H1 (cell line): ENCODE data around the gene SMAP1. TPM values are rescaled to one million over a fixed set of nuclear protein-coding genes. Genes with fewer than 3 reads are reported as not detected.

Experiments used
- CTCF ChIA-PET: fragments of 300-600 bp; sonication (Branson Sonifier 250); formaldehyde crosslinking; loops from one replicate; lab custom pipeline; 2021; ENCODE audit not compliant: partially characterized antibody; lab: Charles Lee
- POLR2A ChIA-PET: fragments of 300-600 bp; sonication (Branson Sonifier 250); formaldehyde crosslinking; loops from one replicate; lab custom pipeline; 2021; ENCODE audit warnings: inconsistent platforms; ENCODE audit not compliant: partially characterized antibody; lab: Charles Lee
- DNase-seq, 2 experiments: peaks; one replicate each; pipeline versions ENCODE4 v3.0.0 to v3.0.0-alpha.2; 2010 to 2022; ENCODE audit warnings: low spot score in 2 of 2, low read depth in 1 of 2, mixed read lengths in 1 of 2
- FAIRE-seq: peaks from 2 replicates; lab custom pipeline; 2011; peaks lifted over from hg19 to GRCh38; lab: Jason Lieb, UNC
- H2AFZ ChIP-seq: 2 replicates; pipeline ENCODE4 v1.8.1; 2012; ENCODE audit warnings: low read length, inconsistent platforms
- H2AK5ac ChIP-seq: 2 replicates; pipeline ENCODE4 v1.6.1; 2013; ENCODE audit warnings: low read depth, low read length
- H2BK120ac ChIP-seq: replicated peaks from 2 replicates; pipeline ENCODE3; 2013; ENCODE audit warnings: low read depth, low read length, inconsistent platforms
- H2BK12ac ChIP-seq: 2 replicates; pipeline ENCODE4 v1.6.1; 2013; ENCODE audit warnings: low read depth, low read length
- H2BK15ac ChIP-seq: 2 replicates; pipeline ENCODE4 v1.6.1; 2013; ENCODE audit warnings: low read length
- H2BK20ac ChIP-seq: 2 replicates; pipeline ENCODE4 v1.6.1; 2013; ENCODE audit warnings: low read length
- H2BK5ac ChIP-seq: 2 replicates; pipeline ENCODE4 v1.6.1; 2013; ENCODE audit warnings: low read depth, low read length
- H3K14ac ChIP-seq: 2 replicates; pipeline ENCODE4 v1.6.1; 2013; ENCODE audit warnings: inconsistent platforms; ENCODE audit not compliant: insufficient read length
- H3K18ac ChIP-seq: 2 replicates; pipeline ENCODE4 v1.6.1; 2013; ENCODE audit warnings: low read length; ENCODE audit errors: extremely low read depth
- H3K23ac ChIP-seq: 2 replicates; pipeline ENCODE4 v1.6.1; 2013; ENCODE audit warnings: inconsistent platforms; ENCODE audit not compliant: insufficient read length
- H3K23me2 ChIP-seq: 2 replicates; pipeline ENCODE4 v1.6.1; 2013; ENCODE audit warnings: low read depth, low read length
- H3K27ac ChIP-seq: 2 replicates; pipeline ENCODE4 v1.6.1; 2011; ENCODE audit warnings: low read depth, low read length, inconsistent platforms
- H3K27me3 ChIP-seq, 4 experiments: replicated peaks in 1 of 4; 1 replicate in 1 of 4; 2 replicates in 3 of 4; pipeline versions ENCODE4 v1.6.1 to v1.8.1; 2011 to 2013; ENCODE audit warnings: low read length in 3 of 4, mild to moderate bottlenecking in 3 of 4, inconsistent platforms in 2 of 4, mixed read lengths in 2 of 4, moderate library complexity in 1 of 4; ENCODE audit not compliant: control insufficient read depth in 3 of 4, insufficient read depth in 3 of 4; ENCODE audit errors: extremely low read depth in 1 of 4
- H3K36me3 ChIP-seq, 4 experiments: 2 replicates each; pipeline versions ENCODE4 v1.6.1 to v1.8.1; 2011 to 2013; ENCODE audit warnings: mild to moderate bottlenecking in 4 of 4, low read length in 3 of 4, moderate library complexity in 2 of 4, control low read depth in 1 of 4, inconsistent platforms in 1 of 4; ENCODE audit not compliant: insufficient read depth in 4 of 4, control insufficient read depth in 2 of 4
- H3K4ac ChIP-seq: replicated peaks from 2 replicates; pipeline ENCODE3; 2013; ENCODE audit warnings: low read length, low read depth, mixed read lengths, inconsistent platforms; ENCODE audit not compliant: insufficient read length
- H3K4me1 ChIP-seq, 4 experiments: replicated peaks in 1 of 4; 1 replicate in 1 of 4; 2 replicates in 3 of 4; pipeline versions ENCODE4 v1.6.1 to v1.8.1; 2011 to 2013; ENCODE audit warnings: low read length in 3 of 4, inconsistent platforms in 2 of 4, mixed read lengths in 1 of 4; ENCODE audit not compliant: insufficient read depth in 4 of 4, control insufficient read depth in 3 of 4
- H3K4me2 ChIP-seq, 2 experiments: 2 replicates each; pipeline versions ENCODE4 v1.6.1 to v1.8.1; 2011 to 2013; ENCODE audit warnings: low read depth in 2 of 2, low read length in 2 of 2, control low read depth in 1 of 2, inconsistent platforms in 1 of 2, mild to moderate bottlenecking in 1 of 2; ENCODE audit not compliant: insufficient read depth in 1 of 2
- H3K4me3 ChIP-seq, 4 experiments: fragments of 200-600, 300-600 bp in 1 of 4; sonication (generic), shearing (Covaris generic), sonication (Bioruptor Twin) in 1 of 4; 2 replicates each; pipeline versions ENCODE4 v1.5.1 to v1.8.1; 2011 to 2016; ENCODE audit warnings: low read length in 4 of 4, low read depth in 3 of 4, control low read depth in 2 of 4, inconsistent platforms in 2 of 4, mild to moderate bottlenecking in 2 of 4, mixed read lengths in 1 of 4, moderate library complexity in 1 of 4; ENCODE audit not compliant: insufficient read depth in 2 of 4; ENCODE audit errors: extremely low read depth in 1 of 4
- H3K56ac ChIP-seq: replicated peaks from 2 replicates; pipeline ENCODE3; 2013; ENCODE audit warnings: low read depth, mild to moderate bottlenecking, mixed read lengths, low read length, inconsistent platforms; ENCODE audit not compliant: insufficient read length
- H3K79me1 ChIP-seq: 2 replicates; pipeline ENCODE4 v1.6.1; 2013; ENCODE audit warnings: low read depth, low read length, control low read depth
- H3K79me2 ChIP-seq, 2 experiments: 2 replicates each; pipeline versions ENCODE4 v1.6.1 to v1.8.1; 2012 to 2013; ENCODE audit warnings: low read length in 2 of 2, mild to moderate bottlenecking in 2 of 2, inconsistent platforms in 1 of 2; ENCODE audit not compliant: insufficient read depth in 2 of 2, control insufficient read depth in 1 of 2
- H3K9ac ChIP-seq, 4 experiments: replicated peaks in 1 of 4; 1 replicate in 1 of 4; 2 replicates in 3 of 4; pipeline versions ENCODE4 v1.6.1 to v1.8.1; 2011 to 2013; ENCODE audit warnings: low read depth in 3 of 4, low read length in 3 of 4, control low read depth in 2 of 4, mild to moderate bottlenecking in 2 of 4, moderate library complexity in 2 of 4, inconsistent platforms in 1 of 4; ENCODE audit errors: extremely low read depth in 1 of 4
- H3K9me3 ChIP-seq, 2 experiments: 2 replicates each; pipeline versions ENCODE4 v1.6.1 to v1.8.1; 2012 to 2013; ENCODE audit warnings: mild to moderate bottlenecking in 2 of 2, moderate library complexity in 2 of 2, control low read depth in 1 of 2, inconsistent platforms in 1 of 2, low read depth in 1 of 2, low read length in 1 of 2, mixed read lengths in 1 of 2; ENCODE audit not compliant: insufficient read depth in 2 of 2
- H4K20me1 ChIP-seq, 2 experiments: replicated peaks in 1 of 2; 2 replicates each; pipeline versions ENCODE3 to v1.8.1; 2011 to 2013; ENCODE audit warnings: inconsistent platforms in 2 of 2, low read length in 2 of 2, mild to moderate bottlenecking in 1 of 2; ENCODE audit not compliant: insufficient read depth in 2 of 2, control insufficient read depth in 1 of 2
- H4K5ac ChIP-seq: 2 replicates; pipeline ENCODE4 v1.6.1; 2013; ENCODE audit warnings: low read length, low read depth, mixed read lengths, inconsistent platforms; ENCODE audit not compliant: insufficient read length
- H4K8ac ChIP-seq: 2 replicates; pipeline ENCODE4 v1.8.0; 2013; ENCODE audit warnings: mild to moderate bottlenecking, moderate library complexity, low read length, inconsistent platforms; ENCODE audit not compliant: insufficient read depth; ENCODE audit errors: extremely low read depth
- H4K91ac ChIP-seq: replicated peaks from 2 replicates; pipeline ENCODE3; 2013; ENCODE audit warnings: low read length, mixed read lengths, inconsistent platforms; ENCODE audit not compliant: insufficient read length
- ASH2L ChIP-seq: fragments of 200-600, 300-600 bp; sonication (generic); IDR thresholded peaks from one replicate; pipeline ENCODE4 v1.7.1; 2017; ENCODE audit warnings: low read length
- BACH1 ChIP-seq: IDR thresholded peaks from 2 replicates; pipeline ENCODE4 v1.6.1; 2012; ENCODE audit warnings: low read length, improper control_type of control experiment
- CBX5 ChIP-seq: fragments of 300-800, 300-1000 bp; sonication (generic); IDR thresholded peaks from 2 replicates; pipeline ENCODE4 v1.7.1; 2016; ENCODE audit warnings: antibody characterized with exemption, low read length, low read depth
- CBX8 ChIP-seq: fragments of 300-800, 300-1000 bp; sonication (generic); IDR thresholded peaks from 2 replicates; pipeline ENCODE4 v1.7.1; 2016; ENCODE audit warnings: low read depth, low read length, borderline replicate concordance
- EZH2 ChIP-seq: fragments of 200-600 bp; sonication (generic); IDR thresholded peaks from 2 replicates; pipeline ENCODE4 v1.7.1; 2012; ENCODE audit warnings: low read depth, mild to moderate bottlenecking, moderate library complexity, low read length, inconsistent platforms; ENCODE audit not compliant: severe bottlenecking
- JUN ChIP-seq: IDR thresholded peaks from 2 replicates; pipeline ENCODE4 v1.6.1; 2011; ENCODE audit warnings: low read depth, mild to moderate bottlenecking, improper control_type of control experiment, low read length
- NRF1 ChIP-seq: IDR thresholded peaks from 2 replicates; pipeline ENCODE4 v1.6.1; 2011; ENCODE audit warnings: mild to moderate bottlenecking, low read depth, low read length, improper control_type of control experiment
- PHF8 ChIP-seq: fragments of 200-600 bp; sonication (generic); conservative IDR thresholded peaks from 2 replicates; pipeline ENCODE4 v1.7.1; 2012; ENCODE audit warnings: low read depth, mild to moderate bottlenecking, inconsistent platforms, low read length, moderate library complexity
- POU5F1 ChIP-seq: IDR thresholded peaks from 2 replicates; pipeline ENCODE4 v1.6.1; 2011; ENCODE audit warnings: low read depth, mild to moderate bottlenecking, low read length, moderate library complexity
- TAF7 ChIP-seq: optimal IDR thresholded peaks from 2 replicates; pipeline ENCODE3; 2011; ENCODE audit warnings: low read depth, mild to moderate bottlenecking, inconsistent platforms, low read length, moderate library complexity, borderline replicate concordance
- TBP ChIP-seq: IDR thresholded peaks from 2 replicates; pipeline ENCODE4 v1.6.1; 2011; ENCODE audit warnings: low read depth, low read length, improper control_type of control experiment
- TEAD4 ChIP-seq: IDR thresholded peaks from 2 replicates; pipeline ENCODE4 v1.6.1; 2012; ENCODE audit warnings: low read depth, low read length, inconsistent platforms, mixed read lengths
- WGBS, 2 experiments: shearing (Covaris generic) in 1 of 2; methylation state at CpG; one replicate each; pipeline versions ENCODE4 v1.1.6 to v1.1.7; 2013 to 2015; ENCODE audit warnings: low lambda C conversion rate in 2 of 2, mixed read lengths in 2 of 2, inconsistent platforms in 1 of 2, low coverage in 1 of 2, missing lambda C conversion rate in 1 of 2; ENCODE audit not compliant: insufficient replicate concordance in 2 of 2, insufficient coverage in 1 of 2, insufficient read length in 1 of 2; ENCODE audit errors: extremely low coverage in 1 of 2, missing lambda C conversion rate in 1 of 2; 5-methylcytosine and 5-hydroxymethylcytosine counted together
- polyA plus RNA-seq, 7 experiments: library from polyadenylated mRNA; depleted of rRNA in 3 of 7; stranded (reverse) in 5 of 7; unstranded in 2 of 7; fragments of >200 nt in 5 of 7; fragments of 200-250 nt in 2 of 7; gene quantifications; 1 replicate in 5 of 7; 2 replicates in 1 of 7; 4 replicates in 1 of 7; pipeline versions ENCODE4 v1.2.1 to v1.2.3, GENCODE V29; 2011 to 2013; ENCODE audit warnings: missing spikeins in 2 of 7, mixed read lengths in 2 of 7
- total RNA-seq: library from RNA; stranded (reverse); fragmentation: NEBNext Ultra II Directional; extraction: Animal tissue kit (Norgen Biotek cat#: 25700); gene quantifications from 2 replicates; pipeline ENCODE4 v1.2.1, GENCODE V29; 2021
- TF ChIP-seq, protein P1 (sequence below), 3 experiments: IDR thresholded peaks; 1 replicate in 2 of 3; 2 replicates in 1 of 3; pipeline versions ENCODE4 v1.5.1 to v1.6.1; 2011; ENCODE audit warnings: low read length in 3 of 3, mild to moderate bottlenecking in 3 of 3, inconsistent platforms in 2 of 3, low read depth in 1 of 3, moderate library complexity in 1 of 3; ENCODE audit not compliant: insufficient read depth in 1 of 3; ENCODE audit errors: control extremely low read depth in 1 of 3

The SMAP1 gene
- total and polyA plus RNA-seq, 2 of the 8 experiments (the other 6 are each of a cell fraction or from before 2014, with no cell fraction given) = 18.8 to 32.4 TPM

GRCh38 chr6:70620746-70621145, 46.9 kb upstream of the SMAP1 start:
- no peaks in the 10 kb centered on the region for H3K27me3 ChIP-seq
- H4K20me1 ChIP-seq = no peaks in the 10 kb centered on the region
- no peaks in the 10 kb centered on the region for H3K4me1 ChIP-seq
- H3K79me2 ChIP-seq = no peaks in the 10 kb centered on the region
- ChIA-PET CTCF (interaction anchor here (1.1 to 1.5 kb wide), 3 partner anchors 23 to 74 kb away, joined by 3 to 6 read pairs (median 5); no protein-coding TSS in a partner anchor), POLR2A (no interaction called here)
- H2BK5ac ChIP-seq = no peak overlapping the region
- H3K23ac ChIP-seq = no peak overlapping the region
- H3K9me3 ChIP-seq = no peaks in the 10 kb centered on the region
- no peak overlapping the region for H2BK12ac ChIP-seq
- H3K14ac ChIP-seq = no peak overlapping the region
- no peak overlapping the region for H3K4me2 ChIP-seq
- no peak overlapping the region for H2BK20ac ChIP-seq
- H2AFZ ChIP-seq = no peak overlapping the region
- H4K8ac ChIP-seq = no peak overlapping the region
- H2BK15ac ChIP-seq = no peak overlapping the region
- H3K79me1 ChIP-seq = no peaks in the 10 kb centered on the region
- no peak overlapping the region for H4K91ac ChIP-seq
- H3K4ac ChIP-seq = no peak overlapping the region
- H3K27ac ChIP-seq = no peak overlapping the region
- no peak overlapping the region for H2BK120ac ChIP-seq
- no peak overlapping the region for H3K56ac ChIP-seq
- DNase-seq (no peak), FAIRE-seq (no peak)
- H3K18ac ChIP-seq = no peak overlapping the region
- H3K23me2 ChIP-seq = no peaks in the 10 kb centered on the region
- no peak overlapping the region for H4K5ac ChIP-seq
- no peak overlapping the region for H3K4me3 ChIP-seq
- H3K9ac ChIP-seq = no peak overlapping the region
- H3K36me3 ChIP-seq = no peaks in the 10 kb centered on the region
- H2AK5ac ChIP-seq = no peak overlapping the region
- 88% methylated on average over 1 of the region's 1 CpG; no CpG with 5 or more reads in 1 of the 2 experiments for WGBS, 2 experiments
- TF ChIP-seq NRF1 (no peak), EZH2 (no peak), TAF7 (no peak), CBX8 (no peak), ASH2L (no peak), JUN (no peak), TEAD4 (no peak), POU5F1 (no peak), PHF8 (no peak), BACH1 (no peak), CBX5 (no peak), TBP (no peak)
- TF ChIP-seq, protein P1, sequence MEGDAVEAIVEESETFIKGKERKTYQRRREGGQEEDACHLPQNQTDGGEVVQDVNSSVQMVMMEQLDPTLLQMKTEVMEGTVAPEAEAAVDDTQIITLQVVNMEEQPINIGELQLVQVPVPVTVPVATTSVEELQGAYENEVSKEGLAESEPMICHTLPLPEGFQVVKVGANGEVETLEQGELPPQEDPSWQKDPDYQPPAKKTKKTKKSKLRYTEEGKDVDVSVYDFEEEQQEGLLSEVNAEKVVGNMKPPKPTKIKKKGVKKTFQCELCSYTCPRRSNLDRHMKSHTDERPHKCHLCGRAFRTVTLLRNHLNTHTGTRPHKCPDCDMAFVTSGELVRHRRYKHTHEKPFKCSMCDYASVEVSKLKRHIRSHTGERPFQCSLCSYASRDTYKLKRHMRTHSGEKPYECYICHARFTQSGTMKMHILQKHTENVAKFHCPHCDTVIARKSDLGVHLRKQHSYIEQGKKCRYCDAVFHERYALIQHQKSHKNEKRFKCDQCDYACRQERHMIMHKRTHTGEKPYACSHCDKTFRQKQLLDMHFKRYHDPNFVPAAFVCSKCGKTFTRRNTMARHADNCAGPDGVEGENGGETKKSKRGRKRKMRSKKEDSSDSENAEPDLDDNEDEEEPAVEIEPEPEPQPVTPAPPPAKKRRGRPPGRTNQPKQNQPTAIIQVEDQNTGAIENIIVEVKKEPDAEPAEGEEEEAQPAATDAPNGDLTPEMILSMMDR (IDR thresholded peaks at IDR 0.05; ENCODE audit: control extremely low read depth in 1 of 3, insufficient read depth in 1 of 3, low read depth in 1 of 3, low read length in 3 of 3) = no peak
